Retinal pigment epithelial cell (primary cell): ENCODE data around the gene KIAA1549.

Experiments
- DNase-seq: peaks from one replicate; pipeline ENCODE4 v3.0.0-alpha.2; 2010; ENCODE audit warnings: low read depth
- H3K4me3 ChIP-seq: 2 replicates; pipeline ENCODE4 v1.5.1; 2011; ENCODE audit warnings: mild to moderate bottlenecking, low read length, control low read depth, moderate library complexity
- TF ChIP-seq, protein P1 (sequence below): conservative IDR thresholded peaks from 2 replicates; pipeline ENCODE4 v1.5.1; 2011; ENCODE audit warnings: low read depth, low read length, control low read depth, inconsistent platforms

Gene KIAA1549

GRCh38 chr7:138932427-138932826, 48.8 kb downstream of the KIAA1549 start:
- no peak for DNase-seq
- no peak overlapping the region for H3K4me3 ChIP-seq
- TF ChIP-seq, protein P1, sequence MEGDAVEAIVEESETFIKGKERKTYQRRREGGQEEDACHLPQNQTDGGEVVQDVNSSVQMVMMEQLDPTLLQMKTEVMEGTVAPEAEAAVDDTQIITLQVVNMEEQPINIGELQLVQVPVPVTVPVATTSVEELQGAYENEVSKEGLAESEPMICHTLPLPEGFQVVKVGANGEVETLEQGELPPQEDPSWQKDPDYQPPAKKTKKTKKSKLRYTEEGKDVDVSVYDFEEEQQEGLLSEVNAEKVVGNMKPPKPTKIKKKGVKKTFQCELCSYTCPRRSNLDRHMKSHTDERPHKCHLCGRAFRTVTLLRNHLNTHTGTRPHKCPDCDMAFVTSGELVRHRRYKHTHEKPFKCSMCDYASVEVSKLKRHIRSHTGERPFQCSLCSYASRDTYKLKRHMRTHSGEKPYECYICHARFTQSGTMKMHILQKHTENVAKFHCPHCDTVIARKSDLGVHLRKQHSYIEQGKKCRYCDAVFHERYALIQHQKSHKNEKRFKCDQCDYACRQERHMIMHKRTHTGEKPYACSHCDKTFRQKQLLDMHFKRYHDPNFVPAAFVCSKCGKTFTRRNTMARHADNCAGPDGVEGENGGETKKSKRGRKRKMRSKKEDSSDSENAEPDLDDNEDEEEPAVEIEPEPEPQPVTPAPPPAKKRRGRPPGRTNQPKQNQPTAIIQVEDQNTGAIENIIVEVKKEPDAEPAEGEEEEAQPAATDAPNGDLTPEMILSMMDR = no peak

DNA sequence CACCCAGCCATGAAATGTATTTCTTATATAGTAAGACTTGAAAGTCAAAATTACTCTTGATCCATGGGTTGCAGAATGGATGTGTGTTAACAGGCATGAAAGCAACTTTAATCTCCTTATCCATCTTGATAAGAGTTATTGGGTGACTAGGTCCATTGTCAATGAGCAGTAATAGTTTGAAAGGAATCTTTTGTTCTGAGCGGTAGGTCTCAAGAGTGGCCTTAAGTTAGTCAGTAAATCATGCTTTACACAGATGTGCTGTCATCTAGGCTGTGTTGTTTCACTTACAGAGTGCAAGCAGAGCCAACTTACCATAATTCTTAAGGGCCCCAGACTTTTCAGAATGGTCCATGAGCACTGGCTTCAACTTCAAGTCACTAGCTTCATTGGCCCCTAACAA, 51.2 kb downstream of the KIAA1549 start:
- no peak overlapping the region for H3K4me3 ChIP-seq
- TF ChIP-seq, protein P1 = no peak
- DNase-seq = no peak

DNA sequence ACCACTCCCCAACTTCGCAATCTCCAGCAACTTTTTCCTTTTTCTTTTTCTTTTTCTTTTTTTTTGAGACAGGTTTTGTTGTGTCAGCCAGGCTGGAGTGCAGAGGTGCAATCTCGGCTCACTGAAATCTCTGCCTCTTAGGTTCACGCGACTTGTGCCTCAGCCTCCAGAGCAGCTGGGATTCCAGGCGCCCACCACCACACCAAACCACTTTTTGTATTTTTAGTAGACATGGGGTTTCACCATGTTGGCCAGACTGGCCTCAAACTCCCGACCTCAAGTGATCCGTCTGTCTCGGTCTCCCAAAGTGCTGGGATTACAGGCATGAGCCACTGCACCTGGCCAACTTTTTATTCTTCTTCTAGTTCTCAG, 55.0 kb downstream of the KIAA1549 start:
- TF ChIP-seq, protein P1 = no peak

DNA sequence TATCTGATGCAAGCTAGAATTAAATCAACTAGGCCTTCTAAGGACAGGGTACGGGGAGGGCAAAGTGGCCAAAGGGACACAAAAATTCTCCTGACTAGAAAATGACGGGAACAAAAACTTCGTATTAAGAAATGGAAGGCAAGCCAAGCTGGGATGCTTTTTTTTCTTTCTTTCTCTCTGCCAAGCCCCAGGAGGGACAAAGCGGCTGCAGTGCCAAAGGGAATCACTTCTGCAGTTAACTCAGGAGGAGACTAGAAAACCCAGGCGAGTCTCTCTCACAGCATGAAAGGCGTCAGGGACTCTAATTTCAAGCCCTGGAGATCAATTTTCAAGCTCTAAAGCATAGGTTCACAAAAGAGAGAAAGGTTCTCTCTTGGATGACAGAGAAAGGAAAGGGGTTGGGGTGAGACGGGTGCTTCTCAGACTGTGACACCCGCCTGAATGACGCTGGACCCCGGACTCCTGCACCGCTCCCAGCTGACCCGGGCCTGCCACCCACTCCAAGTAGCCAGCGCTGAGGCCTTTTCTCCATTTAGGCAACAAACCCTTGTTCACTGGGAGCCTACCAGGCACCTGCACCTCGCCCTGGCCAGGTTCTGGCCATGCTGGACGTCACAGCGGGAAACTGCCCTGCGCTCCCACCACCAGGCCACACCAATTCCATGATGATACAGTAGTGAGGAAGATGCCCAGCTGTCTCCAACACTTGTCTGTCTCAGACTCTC, 56.5 kb downstream of the KIAA1549 start:
- H3K4me3 ChIP-seq = no peak overlapping the region
- TF ChIP-seq, protein P1 = no peak
- DNase-seq = no peak

More for the DNA sequence above, 55.0 kb downstream of the KIAA1549 start:
- H3K4me3 ChIP-seq = no peak overlapping the region
- no peak for DNase-seq

- no peak for DNase-seq
- TF ChIP-seq, protein P1 = no peak
- H3K4me3 ChIP-seq = no peak overlapping the region
Observed at GRCh38 chr7:138921277-138921676, 59.9 kb downstream of the KIAA1549 start.

GRCh38 chr7:138919911-138920310, 61.3 kb downstream of the KIAA1549 start:
- TF ChIP-seq, protein P1 = no peak
- H3K4me3 ChIP-seq = no peak overlapping the region
- DNase-seq = no peak

DNA sequence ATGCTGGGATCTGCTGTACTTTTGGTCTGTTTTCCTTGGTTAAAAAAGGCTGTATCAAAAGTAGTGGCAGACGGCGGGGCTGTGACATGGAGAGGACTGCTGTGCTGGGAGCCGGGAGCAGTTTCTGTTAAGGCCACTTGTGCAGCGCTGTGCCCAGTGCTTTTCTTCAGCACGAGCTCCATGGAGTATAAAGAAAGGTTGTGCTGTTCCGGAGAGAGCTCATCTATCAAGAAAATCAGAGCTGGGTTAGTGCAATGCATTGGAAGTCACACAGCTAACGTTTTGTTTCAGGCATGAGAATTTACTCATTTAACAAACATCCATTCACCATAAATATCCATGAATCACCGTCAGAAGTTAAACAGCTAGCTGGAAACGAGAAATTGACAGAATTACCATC, 62.0 kb downstream of the KIAA1549 start:
- no peak overlapping the region for H3K4me3 ChIP-seq
- TF ChIP-seq, protein P1 = no peak
- DNase-seq = no peak
